HEK293 (cell line): ENCODE results near the gene MED13L.

ENCODE experiments used
- GLIS1 ChIP-seq: fragments of 450-650 bp; formaldehyde crosslinking; IDR thresholded peaks from 2 replicates; pipeline ENCODE4 v1.5.1; 2016; ENCODE audit warnings: missing biosample characterization, missing genetic modification characterization
- GLIS2 ChIP-seq: fragments of 450-650 bp; formaldehyde crosslinking; IDR thresholded peaks from 2 replicates; pipeline ENCODE4 v1.5.1; 2016; ENCODE audit warnings: missing biosample characterization, missing genetic modification characterization
- HOXC10 ChIP-seq: sonication (generic); formaldehyde crosslinking; IDR thresholded peaks from 2 replicates; pipeline ENCODE4 v1.8.1; 2023; ENCODE audit warnings: mild to moderate bottlenecking, missing genetic modification reagents
- IKZF3 ChIP-seq: fragments of 450-650 bp; IDR thresholded peaks from 2 replicates; pipeline ENCODE4 v1.5.0; 2018; ENCODE audit warnings: missing biosample characterization, mild to moderate bottlenecking, missing genetic modification characterization, moderate library complexity
- KLF10 ChIP-seq: fragments of 450-650 bp; IDR thresholded peaks from 2 replicates; pipeline ENCODE4 v1.5.1; 2018; ENCODE audit warnings: missing biosample characterization, mild to moderate bottlenecking, missing genetic modification characterization
- RBAK ChIP-seq: fragments of 450-650 bp; formaldehyde crosslinking; IDR thresholded peaks from 2 replicates; pipeline ENCODE4 v1.5.1; 2016; ENCODE audit warnings: missing biosample characterization, missing genetic modification characterization
- SP3 ChIP-seq: fragments of 450-650 bp; formaldehyde crosslinking; IDR thresholded peaks from 2 replicates; pipeline ENCODE4 v1.5.1; 2016; ENCODE audit warnings: missing biosample characterization, missing genetic modification characterization
- ZBTB26 ChIP-seq: fragments of 450-650 bp; formaldehyde crosslinking; optimal IDR thresholded peaks from 2 replicates; pipeline ENCODE3; 2016; ENCODE audit warnings: missing biosample characterization, mild to moderate bottlenecking, missing genetic modification characterization
- ZBTB49 ChIP-seq: fragments of 450-650 bp; formaldehyde crosslinking; IDR thresholded peaks from 2 replicates; pipeline ENCODE4 v1.5.1; 2016; ENCODE audit warnings: missing biosample characterization, missing genetic modification characterization, low read depth
- ZBTB7A ChIP-seq: fragments of 450-650 bp; formaldehyde crosslinking; IDR thresholded peaks from 2 replicates; pipeline ENCODE4 v1.5.1; 2016; ENCODE audit warnings: low read depth, missing biosample characterization, missing genetic modification characterization
- ZNF10 ChIP-seq: fragments of 450-650 bp; formaldehyde crosslinking; IDR thresholded peaks from 2 replicates; pipeline ENCODE4 v1.5.1; 2017; ENCODE audit warnings: missing biosample characterization, missing genetic modification characterization
- ZNF121 ChIP-seq: fragments of 450-650 bp; formaldehyde crosslinking; IDR thresholded peaks from 2 replicates; pipeline ENCODE4 v1.5.1; 2016; ENCODE audit warnings: missing biosample characterization, missing genetic modification characterization
- ZNF148 ChIP-seq: fragments of 450-650 bp; formaldehyde crosslinking; IDR thresholded peaks from 2 replicates; pipeline ENCODE4 v1.5.0; 2017; ENCODE audit warnings: missing biosample characterization, missing genetic modification characterization, borderline replicate concordance
- ZNF184 ChIP-seq: fragments of 450-650 bp; IDR thresholded peaks from 2 replicates; pipeline ENCODE4 v1.5.1; 2018; ENCODE audit warnings: missing biosample characterization, mild to moderate bottlenecking, missing genetic modification characterization
- ZNF211 ChIP-seq: fragments of 450-650 bp; formaldehyde crosslinking; IDR thresholded peaks from 2 replicates; pipeline ENCODE4 v1.5.1; 2016; ENCODE audit warnings: low read depth, missing biosample characterization, missing genetic modification characterization
- ZNF366 ChIP-seq: fragments of 450-650 bp; formaldehyde crosslinking; conservative IDR thresholded peaks from 2 replicates; pipeline ENCODE4 v1.5.1; 2016; ENCODE audit warnings: missing biosample characterization, missing genetic modification characterization
- ZNF37A ChIP-seq: fragments of 450-650 bp; IDR thresholded peaks from 2 replicates; pipeline ENCODE4 v1.5.1; 2018; ENCODE audit warnings: missing biosample characterization, missing genetic modification characterization
- ZNF433 ChIP-seq: fragments of 450-650 bp; formaldehyde crosslinking; IDR thresholded peaks from 2 replicates; pipeline ENCODE4 v1.5.1; 2016; ENCODE audit warnings: missing biosample characterization, missing genetic modification characterization, low read depth
- ZNF530 ChIP-seq: fragments of 450-650 bp; formaldehyde crosslinking; IDR thresholded peaks from 2 replicates; pipeline ENCODE4 v1.5.1; 2016; ENCODE audit warnings: low read depth, missing biosample characterization, missing genetic modification characterization
- ZNF555 ChIP-seq: fragments of 450-650 bp; formaldehyde crosslinking; conservative IDR thresholded peaks from 2 replicates; pipeline ENCODE4 v1.5.1; 2017; ENCODE audit warnings: missing biosample characterization, mild to moderate bottlenecking, missing genetic modification characterization, inconsistent platforms
- ZNF596 ChIP-seq: fragments of 450-650 bp; IDR thresholded peaks from 2 replicates; pipeline ENCODE4 v1.5.0; 2018; ENCODE audit warnings: missing biosample characterization, mild to moderate bottlenecking, missing genetic modification characterization, moderate library complexity
- ZNF600 ChIP-seq: fragments of 450-650 bp; formaldehyde crosslinking; IDR thresholded peaks from 2 replicates; pipeline ENCODE4 v1.5.1; 2016; ENCODE audit warnings: missing biosample characterization, missing genetic modification characterization
- ZNF629 ChIP-seq: fragments of 450-650 bp; formaldehyde crosslinking; IDR thresholded peaks from 2 replicates; pipeline ENCODE4 v1.5.1; 2017; ENCODE audit warnings: missing biosample characterization, missing genetic modification characterization
- ZNF791 ChIP-seq: fragments of 450-650 bp; formaldehyde crosslinking; IDR thresholded peaks from 2 replicates; pipeline ENCODE4 v1.5.1; 2016; ENCODE audit warnings: missing biosample characterization, missing genetic modification characterization
- ZSCAN16 ChIP-seq: fragments of 450-650 bp; formaldehyde crosslinking; IDR thresholded peaks from 2 replicates; pipeline ENCODE4 v1.5.1; 2016; ENCODE audit warnings: missing biosample characterization, missing genetic modification characterization
- TF ChIP-seq, protein P1 (sequence below): fragments of 450-650 bp; formaldehyde crosslinking; IDR thresholded peaks from 2 replicates; pipeline ENCODE4 v1.5.1; 2016; ENCODE audit warnings: missing biosample characterization, missing genetic modification characterization
- TF ChIP-seq, protein P2 (sequence below): fragments of 450-650 bp; formaldehyde crosslinking; IDR thresholded peaks from 2 replicates; pipeline ENCODE4 v1.5.1; 2016; ENCODE audit warnings: missing biosample characterization, missing genetic modification characterization

Gene MED13L

DNA sequence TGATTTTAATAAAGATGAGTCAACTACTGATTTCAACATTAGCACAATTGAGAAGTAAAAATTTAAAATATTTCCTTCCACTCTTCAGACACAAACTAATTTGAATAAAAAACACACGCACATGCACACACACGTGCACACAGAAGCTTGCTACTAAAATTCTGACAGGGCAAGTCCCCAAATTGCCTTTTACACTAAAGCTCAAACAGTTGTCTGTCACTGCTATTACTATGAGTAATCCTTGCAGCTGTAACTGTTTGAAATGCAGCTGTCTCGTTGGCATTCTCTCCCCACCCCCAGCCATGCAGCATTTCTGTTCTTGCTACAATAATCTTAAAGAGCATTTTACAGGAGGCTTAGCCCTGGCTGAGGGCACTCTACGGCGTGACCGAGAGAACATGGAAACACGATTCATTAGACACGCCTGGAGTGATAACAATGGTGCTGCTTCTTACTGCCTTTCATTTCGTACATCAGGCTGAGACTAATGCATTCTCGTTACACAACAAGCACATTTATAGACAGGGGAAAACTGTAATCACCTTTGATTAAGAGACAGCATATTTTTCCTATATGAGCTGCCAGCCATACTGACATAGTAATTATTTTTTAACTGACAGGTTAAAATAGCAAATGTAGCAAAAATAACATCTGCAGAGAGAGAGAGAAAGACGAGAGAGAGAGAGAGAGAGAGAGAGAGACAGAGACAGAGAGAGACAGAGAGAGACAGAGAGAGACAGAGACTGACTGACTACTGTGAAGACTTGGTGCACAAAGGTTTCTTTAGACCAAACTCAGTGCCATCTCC lies 153.8 kb downstream of the MED13L start (continued):
- TF ChIP-seq ZNF600 (tag by site-specific recombination) = peak; percentile 70; the same call in 1 of the 2 replicates
- TF ChIP-seq ZNF530 (tag by site-specific recombination) = no peak
- TF ChIP-seq ZNF121 (tag by site-specific recombination) = no peak
- TF ChIP-seq ZBTB49 (tag by site-specific recombination) = no peak
- TF ChIP-seq GLIS1 (tag by site-specific recombination) = peak; percentile 50
- no peak for TF ChIP-seq ZNF148 (tag by site-specific recombination)
- no peak for TF ChIP-seq ZNF211 (tag by site-specific recombination)
- no peak for TF ChIP-seq ZNF184 (tag by site-specific recombination)
- TF ChIP-seq ZNF596 = peak; percentile 100
- TF ChIP-seq GLIS2 (tag by site-specific recombination) = no peak
- TF ChIP-seq ZNF555 (tag by site-specific recombination) = no peak
- TF ChIP-seq, protein P1, sequence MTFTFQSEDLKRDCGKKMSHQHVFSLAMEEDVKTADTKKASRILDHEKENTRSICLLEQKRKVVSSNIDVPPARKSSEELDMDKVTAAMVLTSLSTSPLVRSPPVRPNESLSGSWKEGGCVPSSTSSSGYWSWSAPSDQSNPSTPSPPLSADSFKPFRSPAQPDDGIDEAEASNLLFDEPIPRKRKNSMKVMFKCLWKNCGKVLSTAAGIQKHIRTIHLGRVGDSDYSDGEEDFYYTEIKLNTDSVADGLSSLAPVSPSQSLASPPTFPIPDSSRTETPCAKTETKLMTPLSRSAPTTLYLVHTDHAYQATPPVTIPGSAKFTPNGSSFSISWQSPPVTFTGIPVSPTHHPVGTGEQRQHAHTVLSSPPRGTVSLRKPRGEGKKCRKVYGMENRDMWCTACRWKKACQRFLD (tag by site-specific recombination) = no peak
- no peak for TF ChIP-seq ZNF433 (tag by site-specific recombination)
- 0 out of 2 replicates have a peak, but pooled peaks have one; percentile 7 for TF ChIP-seq ZNF10 (tag by site-specific recombination)
- no peak for TF ChIP-seq HOXC10 (CRISPR knock-in tag)
- no peak for TF ChIP-seq SP3 (tag by site-specific recombination)
- no peak for TF ChIP-seq ZNF37A (tag by site-specific recombination)
- peak; percentile 24 for TF ChIP-seq ZBTB26 (tag by site-specific recombination)
- peak; percentile 90 for TF ChIP-seq IKZF3 (tag by site-specific recombination)
- TF ChIP-seq, protein P2, sequence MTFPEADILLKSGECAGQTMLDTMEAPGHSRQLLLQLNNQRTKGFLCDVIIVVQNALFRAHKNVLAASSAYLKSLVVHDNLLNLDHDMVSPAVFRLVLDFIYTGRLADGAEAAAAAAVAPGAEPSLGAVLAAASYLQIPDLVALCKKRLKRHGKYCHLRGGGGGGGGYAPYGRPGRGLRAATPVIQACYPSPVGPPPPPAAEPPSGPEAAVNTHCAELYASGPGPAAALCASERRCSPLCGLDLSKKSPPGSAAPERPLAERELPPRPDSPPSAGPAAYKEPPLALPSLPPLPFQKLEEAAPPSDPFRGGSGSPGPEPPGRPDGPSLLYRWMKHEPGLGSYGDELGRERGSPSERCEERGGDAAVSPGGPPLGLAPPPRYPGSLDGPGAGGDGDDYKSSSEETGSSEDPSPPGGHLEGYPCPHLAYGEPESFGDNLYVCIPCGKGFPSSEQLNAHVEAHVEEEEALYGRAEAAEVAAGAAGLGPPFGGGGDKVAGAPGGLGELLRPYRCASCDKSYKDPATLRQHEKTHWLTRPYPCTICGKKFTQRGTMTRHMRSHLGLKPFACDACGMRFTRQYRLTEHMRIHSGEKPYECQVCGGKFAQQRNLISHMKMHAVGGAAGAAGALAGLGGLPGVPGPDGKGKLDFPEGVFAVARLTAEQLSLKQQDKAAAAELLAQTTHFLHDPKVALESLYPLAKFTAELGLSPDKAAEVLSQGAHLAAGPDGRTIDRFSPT (tag by site-specific recombination) = no peak
- TF ChIP-seq ZBTB7A = no peak
- peak; percentile 45; the same call in 1 of the 2 replicates for TF ChIP-seq KLF10 (tag by site-specific recombination)
- TF ChIP-seq ZSCAN16 (tag by site-specific recombination) = no peak
- peak; percentile 77 for TF ChIP-seq ZNF629 (tag by site-specific recombination)
- no peak for TF ChIP-seq ZNF791 (tag by site-specific recombination)
- TF ChIP-seq RBAK (tag by site-specific recombination) = peak; percentile 98
- peak; percentile 58 for TF ChIP-seq ZNF366
